GM19035 (cell line): ENCODE data around the gene EIF3D.

Source experiments
- ATAC-seq: cut with Tn5 transposase; IDR thresholded peaks from one replicate; pipeline ENCODE4 v1.9.1; 2021; ENCODE audit not compliant: unreplicated experiment

Gene EIF3D

DNA sequence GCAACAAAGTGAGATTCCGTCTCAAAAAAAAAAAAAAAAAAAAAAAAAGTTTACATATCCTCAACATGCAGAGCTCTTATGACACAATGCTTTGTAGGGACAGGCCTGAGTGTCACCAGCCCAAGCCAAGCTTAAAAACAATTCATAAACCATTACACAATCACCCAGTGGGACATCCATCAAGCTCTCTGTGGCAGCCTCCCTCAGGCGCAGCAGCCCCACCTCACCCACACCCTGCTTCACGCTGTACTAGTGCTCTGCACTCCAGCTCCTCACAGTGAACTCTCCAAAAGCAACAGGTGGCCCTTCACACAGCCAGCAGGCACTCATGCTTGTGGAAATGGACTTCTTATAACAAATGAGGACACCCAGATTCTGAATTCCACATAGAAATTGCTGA is 18.6 kb downstream of the EIF3D start:
- no peak for ATAC-seq

- ATAC-seq: no peak
These were observed 21.4 kb downstream of the EIF3D start for GRCh38 chr22:36507518-36508010.

- peak; percentile 75 for ATAC-seq
These were observed 22.1 kb downstream of the EIF3D start, which contains the start of gene FOXRED2 for GRCh38 chr22:36506637-36507517. FOXRED2 (minus strand) TSS chr22:36507040; CDS start chr22:36506422, 618 bp downstream.

DNA sequence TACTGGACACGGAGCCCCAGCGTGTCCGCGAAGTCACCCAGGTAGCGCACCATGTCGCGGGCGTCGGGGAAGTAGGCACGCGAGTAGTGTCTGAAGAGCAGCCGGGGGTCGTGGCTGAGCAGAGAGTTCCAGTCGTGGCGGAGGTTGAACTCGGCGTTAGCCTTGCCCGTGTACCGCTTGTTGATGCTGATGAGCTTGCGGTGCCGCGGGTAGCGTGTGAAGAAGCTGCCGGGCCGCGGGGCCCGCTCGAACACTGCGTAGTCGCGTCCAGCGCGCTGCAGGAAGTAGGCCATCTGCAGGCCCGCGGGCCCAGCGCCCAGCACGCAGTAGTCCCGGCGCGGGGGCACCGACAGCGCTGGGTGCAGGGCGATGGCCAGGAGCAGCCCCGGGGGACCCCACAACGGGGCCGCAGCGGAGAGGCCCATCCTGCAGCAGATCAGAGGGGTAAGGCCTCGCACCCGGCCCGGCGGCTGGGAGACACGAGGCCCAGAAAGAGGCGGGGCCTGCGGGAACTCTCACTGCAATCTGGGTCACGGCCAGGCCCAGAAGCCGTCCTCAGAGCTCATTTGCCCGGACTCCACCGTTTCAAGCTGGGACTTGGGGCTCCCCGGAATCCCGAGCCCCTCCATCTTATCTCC is 22.8 kb downstream of the EIF3D start:
- ATAC-seq: no peak

DNA sequence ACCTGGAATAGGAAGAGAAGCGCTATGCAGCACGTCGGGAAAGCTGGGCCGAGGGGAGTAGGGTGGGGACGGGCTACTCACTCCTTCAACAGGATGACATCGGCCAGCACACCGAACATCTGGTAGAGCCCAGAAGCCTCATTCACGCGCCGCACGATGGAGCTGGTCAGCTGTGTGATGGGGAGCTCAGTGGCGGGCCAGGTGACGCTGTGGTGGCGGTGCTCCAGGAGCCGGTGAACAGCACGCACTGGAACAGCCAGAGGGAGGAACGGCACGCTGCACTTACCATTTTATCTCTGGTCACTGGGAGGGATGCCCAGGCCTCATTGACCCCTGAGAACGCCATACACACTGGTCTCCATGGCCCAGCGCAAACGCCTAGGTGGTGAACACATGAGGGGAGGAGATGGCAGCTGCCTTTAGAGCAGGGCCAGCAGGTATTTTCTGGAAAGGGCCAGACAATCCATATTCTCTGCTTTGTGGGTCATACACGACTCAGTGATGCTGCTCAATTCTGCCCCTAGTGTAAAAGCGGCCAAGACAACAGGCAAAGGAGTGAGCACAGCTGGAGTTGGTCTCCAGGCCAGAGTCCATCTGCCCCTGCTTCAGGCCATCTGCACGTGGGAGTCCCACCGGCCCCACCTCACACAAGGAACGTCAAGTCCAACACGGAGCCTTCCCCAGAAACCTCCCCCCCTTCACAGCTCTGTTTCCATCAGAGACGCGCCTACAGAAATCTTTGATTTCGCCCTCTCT is 30.9 kb downstream of the EIF3D start:
- no peak for ATAC-seq

DNA sequence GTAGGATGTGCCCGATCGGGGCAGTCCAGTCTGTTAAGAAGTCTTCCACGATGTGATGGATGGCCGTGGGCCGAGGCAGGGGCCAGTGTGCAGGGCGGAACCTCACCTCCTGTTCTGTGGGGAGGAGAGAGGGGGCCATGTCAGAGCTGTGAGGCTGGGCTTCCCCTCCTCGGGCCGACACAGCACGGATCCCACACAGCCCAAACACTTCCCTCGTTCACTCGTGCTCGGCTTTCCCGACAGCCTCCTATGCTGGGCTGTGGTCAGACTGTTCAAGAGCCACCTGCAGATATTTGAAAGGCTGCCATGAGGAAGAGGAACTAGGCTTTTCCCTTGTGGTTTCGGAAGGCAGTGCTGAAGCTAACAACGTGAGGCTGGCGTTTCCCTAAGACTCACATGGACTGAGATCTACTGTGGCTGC is 35.3 kb downstream of the EIF3D start:
- no peak for ATAC-seq

GRCh38 chr22:36492109-36492508 is 36.9 kb downstream of the EIF3D start:
- no peak for ATAC-seq

GRCh38 chr22:36491155-36491554 is 37.8 kb downstream of the EIF3D start:
- no peak for ATAC-seq

- ATAC-seq: no peak
These were observed 42.2 kb downstream of the EIF3D start for GRCh38 chr22:36486619-36487384.

DNA sequence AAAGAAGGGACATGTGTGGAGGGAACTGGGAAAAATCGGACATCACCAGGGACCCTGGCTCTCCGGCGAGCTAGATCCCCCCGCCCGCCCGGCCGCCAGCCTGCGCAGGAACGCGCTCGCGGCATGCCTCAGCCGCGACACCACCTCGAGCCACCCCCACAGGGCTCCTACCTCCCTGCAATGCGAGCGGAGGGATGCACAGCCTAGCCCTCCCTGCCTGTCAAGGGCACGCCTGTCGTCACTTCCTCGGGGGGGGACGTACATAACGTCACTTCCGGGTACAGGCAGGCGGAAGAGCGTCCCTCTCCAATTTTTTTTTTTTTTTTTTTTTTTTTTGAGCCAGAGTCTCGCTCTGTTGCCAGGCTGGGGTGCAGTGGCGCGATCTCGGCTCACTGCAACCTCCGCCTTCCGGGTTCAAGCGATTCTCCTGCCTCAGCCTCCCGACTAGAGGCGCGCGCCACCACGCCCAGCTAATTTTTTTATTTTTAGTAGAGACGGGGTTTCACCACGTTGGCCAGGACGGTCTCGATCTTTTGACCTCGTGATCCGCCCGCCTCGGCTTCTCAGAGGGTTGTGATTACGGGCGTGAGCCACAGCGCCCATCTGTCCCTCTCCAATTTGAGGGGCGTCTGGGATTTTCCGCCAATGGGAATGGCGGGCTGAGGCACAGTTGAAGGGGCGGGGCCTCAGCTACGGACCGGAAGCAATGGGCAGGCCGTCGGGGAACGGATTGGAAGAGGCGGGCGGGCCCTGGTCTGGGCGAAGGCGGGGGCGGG is 47.4 kb downstream of the EIF3D start, which contains the start of gene TXN2:
TSS of gene TXN2 (minus strand) at position 248 of the 776 bp plus-strand sequence. CDS start 803 bp downstream, outside the sequence.
- ATAC-seq: peak; percentile 89

- ATAC-seq: no peak
These were observed 48.0 kb downstream of the EIF3D start for GRCh38 chr22:36480941-36481392.

GRCh38 chr22:36478966-36479365 is 50.0 kb downstream of the EIF3D start:
- no peak for ATAC-seq

GRCh38 chr22:36475341-36475740 is 53.6 kb downstream of the EIF3D start:
- ATAC-seq: no peak

- ATAC-seq: no peak
These were observed 56.3 kb downstream of the EIF3D start for GRCh38 chr22:36472689-36473088.

GRCh38 chr22:36471341-36471821 is 57.6 kb downstream of the EIF3D start:
- no peak for ATAC-seq

- no peak for ATAC-seq
These were observed 58.0 kb downstream of the EIF3D start for GRCh38 chr22:36470994-36471331.

GRCh38 chr22:36470162-36470993 is 58.6 kb downstream of the EIF3D start:
- no peak for ATAC-seq

- ATAC-seq: no peak
These were observed 59.8 kb downstream of the EIF3D start for GRCh38 chr22:36469094-36469710.
